Inflammatory macrophage treated with lipopolysaccharide for 4 hours (primary cell): Measurements from ENCODE around the gene TMEM185A.
"Not testable (repeated sequence)": the region's sequence is repeated elsewhere in the genome, so short reads cannot be mapped to it uniquely, and the experiment has no call there.

ENCODE experiments used
- DNase-seq: peaks from one replicate; pipeline ENCODE4 v3.0.0-alpha.2; 2020

TMEM185A gene

GRCh38 chrX:149631234-149632165 lies at the start of gene TMEM185A:
TMEM185A (minus strand) TSS chrX:149631792; CDS start chrX:149631580, 212 bp downstream.
- peak; percentile 55 for DNase-seq

- no peak for DNase-seq
These were observed 49.6 kb upstream of the TMEM185A start for GRCh38 chrX:149681182-149681581.

GRCh38 chrX:149679164-149679678 lies 47.6 kb upstream of the TMEM185A start:
- DNase-seq, result not testable (repeated sequence)

DNA sequence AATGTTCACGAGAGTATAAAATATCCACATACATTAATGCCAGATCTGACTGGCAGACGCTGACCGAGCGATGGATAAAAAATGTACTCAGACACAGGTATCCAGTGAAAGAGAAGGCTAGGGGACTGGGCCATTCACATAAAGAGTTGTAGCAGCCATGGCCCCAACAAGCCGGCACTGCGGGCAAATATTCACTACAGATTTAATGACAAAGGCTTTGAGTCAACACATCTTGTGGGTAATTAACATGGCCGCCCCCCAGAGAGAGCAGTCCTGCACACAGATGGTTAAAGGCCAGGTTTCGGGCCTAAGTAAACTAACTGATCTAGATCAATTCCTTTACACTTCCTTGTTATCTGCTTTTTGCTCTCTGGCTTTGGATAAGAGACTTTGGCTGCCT lies 44.0 kb upstream of the TMEM185A start:
- DNase-seq, result not testable (repeated sequence)

GRCh38 chrX:149675088-149675487 lies 43.5 kb upstream of the TMEM185A start:
- DNase-seq, result not testable (repeated sequence)

DNA sequence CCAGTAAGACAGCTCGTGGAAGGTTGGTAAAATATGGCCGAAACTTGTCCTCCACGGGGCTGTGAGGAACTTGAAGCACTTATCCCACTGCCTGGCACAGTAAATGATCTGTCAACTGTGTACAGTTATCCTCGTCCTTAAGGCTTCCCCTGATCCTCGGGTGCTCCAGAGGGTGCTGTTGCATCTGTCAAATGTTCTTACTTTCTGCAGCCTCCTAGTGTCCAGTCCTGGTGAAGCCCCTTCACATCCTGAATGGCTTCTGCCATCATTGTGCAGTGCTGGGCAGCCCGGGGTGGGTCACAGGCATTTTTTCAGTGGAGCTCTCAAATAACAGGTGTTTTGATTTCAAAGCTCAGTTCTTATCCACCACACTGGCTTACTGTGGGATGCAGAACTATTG lies 29.0 kb upstream of the TMEM185A start:
- DNase-seq, result not testable (repeated sequence)

DNA sequence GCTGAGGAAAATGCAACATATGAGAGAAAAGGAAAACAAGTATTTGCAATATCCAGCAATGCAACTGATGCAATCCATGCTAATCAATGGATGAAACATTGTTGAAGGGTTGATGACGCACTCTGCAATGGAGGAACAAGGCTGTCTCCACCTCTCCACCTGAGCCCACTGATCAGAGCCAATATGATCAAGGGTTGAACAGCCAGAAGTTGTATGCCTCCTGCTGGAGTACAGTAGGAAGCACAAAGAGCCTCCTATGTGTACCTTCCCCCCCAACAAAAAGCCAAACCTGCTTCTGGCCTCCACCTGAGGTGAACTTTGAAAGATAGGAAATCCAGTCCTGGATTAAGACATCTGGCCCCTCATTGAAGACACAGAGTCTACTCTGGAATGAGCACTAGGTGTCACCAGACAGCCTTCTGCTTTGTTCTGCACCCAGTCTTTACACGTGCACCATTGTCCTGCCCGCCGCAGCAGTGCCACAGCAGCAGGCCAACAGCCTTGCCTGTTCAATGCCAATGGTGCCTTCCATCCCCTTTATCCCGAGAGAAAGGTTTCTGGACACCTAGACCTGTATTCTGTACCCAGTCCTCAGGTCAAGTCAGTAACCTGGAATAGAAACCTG lies 24.8 kb upstream of the TMEM185A start:
- not testable (repeated sequence) for DNase-seq

- no peak for DNase-seq
These were observed 20.8 kb upstream of the TMEM185A start for GRCh38 chrX:149652232-149652981.

- DNase-seq, result no peak
These were observed 18.6 kb upstream of the TMEM185A start for GRCh38 chrX:149650162-149650561.

GRCh38 chrX:149648932-149649331 lies 17.3 kb upstream of the TMEM185A start:
- DNase-seq, result no peak

DNA sequence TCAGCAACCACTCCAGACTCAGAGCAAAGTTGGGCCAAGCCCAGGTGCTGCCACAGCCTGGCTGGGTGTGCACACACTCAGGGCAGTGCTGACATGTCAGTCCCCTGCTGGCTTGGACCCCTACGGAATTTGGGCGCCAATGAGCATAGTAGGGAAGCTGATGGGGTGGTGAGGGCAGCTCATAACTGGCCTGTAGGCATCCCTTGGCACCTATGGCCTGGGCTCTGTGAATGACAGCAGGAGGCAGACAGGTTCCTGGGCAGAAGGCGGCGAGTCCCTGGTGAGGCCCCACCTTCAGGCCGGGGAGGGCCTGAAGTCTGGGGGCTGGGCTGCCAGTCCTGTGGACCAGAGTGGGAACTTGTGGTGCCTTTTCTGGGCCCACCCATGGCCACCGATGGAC lies 15.9 kb upstream of the TMEM185A start:
- no peak for DNase-seq

DNA sequence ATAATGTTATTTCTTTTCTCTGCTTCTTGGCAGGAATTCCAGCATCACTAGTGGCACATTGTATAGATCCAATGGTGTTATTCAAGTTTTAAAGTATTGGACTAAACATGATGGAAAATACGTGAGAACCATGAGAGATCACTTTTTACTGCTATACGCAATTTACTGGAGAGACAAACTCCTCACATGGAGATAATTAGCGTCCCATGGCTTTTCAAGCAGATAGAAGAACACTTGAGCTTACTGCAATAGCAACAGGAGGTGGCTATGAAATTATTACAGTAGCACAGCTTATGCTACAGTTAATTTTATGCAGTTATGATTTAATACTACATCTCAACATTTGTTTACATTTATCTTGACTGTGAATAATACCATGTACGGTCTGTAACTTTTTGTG lies 11.9 kb upstream of the TMEM185A start:
- no peak for DNase-seq

DNA sequence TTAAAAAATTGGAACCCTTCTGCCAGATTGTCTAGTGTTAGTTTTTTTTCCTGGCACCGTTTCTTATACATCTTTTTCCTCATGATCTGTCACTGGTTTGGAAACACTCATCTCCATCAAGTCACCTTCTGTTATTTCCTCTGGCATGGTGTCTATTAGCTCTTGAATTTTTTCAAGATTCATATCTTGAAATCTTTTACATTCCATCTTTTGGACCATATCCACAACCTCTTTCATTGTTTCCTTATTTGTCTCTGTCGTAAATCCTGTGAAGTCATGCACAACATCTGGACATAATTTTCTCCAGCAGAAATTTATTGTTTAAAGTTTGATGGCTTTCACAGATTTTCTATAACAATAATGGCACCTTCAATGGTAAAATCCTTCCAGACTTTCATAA lies 10.2 kb upstream of the TMEM185A start:
- DNase-seq, result no peak

DNA sequence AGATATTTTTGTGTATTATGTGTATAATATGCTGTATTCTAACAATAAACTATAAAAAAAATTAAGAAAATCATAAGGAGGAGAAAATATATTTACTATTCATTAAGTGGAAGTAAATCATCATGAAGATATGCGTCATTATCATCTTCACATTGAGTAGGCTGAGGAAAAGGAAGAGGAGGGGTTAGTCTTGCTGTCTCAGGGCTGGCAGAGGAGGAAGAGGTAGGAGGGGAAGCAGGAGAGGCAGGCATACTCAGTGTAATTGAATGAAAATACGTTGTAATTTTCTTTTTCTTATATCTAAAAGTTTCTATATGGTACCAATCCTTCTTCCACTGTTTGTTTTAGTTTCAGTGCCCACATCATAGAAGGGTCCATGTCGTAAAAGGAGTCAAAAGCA lies 9.8 kb upstream of the TMEM185A start:
- DNase-seq, result peak; percentile 36

GRCh38 chrX:149639568-149639967 lies 8.0 kb upstream of the TMEM185A start:
- no peak for DNase-seq

DNA sequence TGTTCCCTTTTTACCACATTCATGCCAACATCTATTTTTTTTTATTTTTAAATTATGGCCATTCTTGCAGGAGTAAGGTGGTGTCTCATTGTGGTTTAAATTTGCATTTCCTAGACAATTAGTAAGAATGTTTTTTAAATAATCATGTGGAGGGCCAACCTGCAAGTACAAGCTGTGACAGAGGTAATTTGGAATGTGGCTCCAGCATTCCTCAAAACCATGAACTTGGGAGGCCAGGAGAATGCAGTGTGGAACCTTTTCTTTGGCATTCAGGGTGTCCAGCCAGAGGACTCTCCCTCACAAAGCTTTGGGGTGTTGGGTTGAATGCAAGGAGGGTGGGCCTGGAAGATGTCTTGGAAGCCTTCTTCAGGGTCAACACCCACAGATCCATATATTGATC lies 7.3 kb upstream of the TMEM185A start:
- no peak for DNase-seq

DNA sequence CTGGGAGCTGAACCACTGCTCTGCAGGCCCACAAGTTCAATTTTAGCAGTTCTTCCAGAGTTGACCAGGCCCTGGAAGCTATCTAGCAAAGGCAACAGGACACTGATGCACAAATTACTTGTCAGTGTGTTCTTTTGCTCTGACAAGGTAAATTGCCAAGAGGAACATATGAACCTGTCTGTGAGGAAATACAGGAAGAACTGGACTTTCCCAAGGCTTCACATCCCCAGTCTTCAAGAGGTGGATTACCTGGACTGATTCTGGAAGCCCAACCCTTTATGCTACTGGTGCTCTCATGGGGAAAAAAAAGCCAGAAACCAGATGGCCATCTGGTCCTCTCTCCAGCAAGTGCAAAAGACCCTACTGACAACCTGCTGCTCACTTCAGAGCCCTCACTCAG lies 1.9 kb upstream of the TMEM185A start:
- DNase-seq, result no peak

DNA sequence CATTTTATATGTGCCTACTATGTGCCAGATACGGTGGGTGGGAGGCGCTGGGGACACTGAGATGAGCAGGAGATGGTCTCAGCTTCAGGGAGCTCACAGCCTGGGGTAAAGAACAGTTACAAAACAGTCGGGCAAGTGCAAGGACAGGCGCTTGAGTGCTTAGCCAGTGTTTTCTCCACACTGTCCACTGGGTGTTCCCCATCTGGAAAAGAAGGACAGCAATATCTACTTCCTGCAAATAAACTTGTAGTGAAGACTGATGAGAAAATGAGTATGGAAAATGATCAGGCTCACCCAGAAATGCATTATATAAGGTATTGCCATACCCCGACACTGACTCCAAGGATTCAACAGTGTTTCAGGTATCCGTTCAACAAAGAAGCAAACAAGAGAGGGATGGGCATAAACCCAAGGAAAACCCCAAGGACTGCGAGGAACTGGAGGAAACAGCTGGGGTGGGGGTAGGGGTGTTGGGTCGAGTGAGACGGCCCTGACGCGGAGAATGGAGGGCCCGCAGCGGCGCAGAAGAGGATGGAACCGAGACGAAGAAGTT lies 835 bp downstream of the TMEM185A start:
- peak; percentile 29 for DNase-seq

DNA sequence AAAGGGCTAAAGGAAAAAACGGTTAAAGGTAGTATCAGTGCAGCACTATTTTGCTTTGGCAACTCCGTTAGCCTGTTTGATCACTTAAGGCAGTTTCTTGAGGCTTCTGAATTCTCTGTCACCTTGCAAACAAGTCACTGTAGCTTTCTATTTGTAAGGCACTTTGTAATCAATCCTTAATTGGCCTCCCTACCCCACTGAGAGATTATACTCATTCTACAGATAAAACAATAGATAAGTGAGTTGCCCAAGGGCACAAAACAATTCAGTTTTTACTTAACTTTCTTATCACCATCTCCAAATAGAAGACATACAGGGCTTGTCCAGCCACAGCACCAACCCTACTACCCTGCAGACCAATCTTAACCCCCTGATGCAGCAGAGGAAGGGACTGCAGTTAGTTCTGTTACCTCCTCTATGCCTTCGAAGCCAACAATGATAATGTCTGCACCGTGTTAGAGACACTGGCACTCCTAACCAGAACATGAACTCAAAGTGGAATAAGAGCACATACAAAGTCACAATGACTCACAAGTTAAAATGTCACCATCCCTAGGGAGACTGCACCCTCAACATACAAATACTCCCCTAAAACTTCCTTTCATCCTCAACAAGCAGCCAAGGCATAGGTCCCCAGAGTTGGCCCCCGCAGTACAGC lies 1.7 kb downstream of the TMEM185A start:
- no peak for DNase-seq

DNA sequence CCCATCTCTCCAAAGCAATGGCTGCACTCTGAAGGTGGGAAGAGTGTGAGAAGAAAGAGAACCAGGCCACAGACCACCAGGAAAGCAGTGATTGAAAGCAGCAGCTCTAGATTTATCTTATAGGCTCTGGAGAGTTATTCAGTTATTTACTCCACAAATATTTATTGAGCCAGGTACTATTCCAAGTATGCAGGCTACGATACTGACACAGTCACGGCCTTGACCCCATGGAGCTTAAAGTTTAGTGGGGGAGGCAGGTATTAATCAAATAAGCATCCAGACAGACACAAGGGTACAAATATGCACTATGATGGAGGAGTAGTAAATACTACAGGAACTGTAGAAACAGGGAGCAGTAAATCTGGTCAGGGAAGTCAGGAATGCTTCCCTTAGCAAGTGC lies 2.8 kb downstream of the TMEM185A start:
- DNase-seq, result no peak

DNA sequence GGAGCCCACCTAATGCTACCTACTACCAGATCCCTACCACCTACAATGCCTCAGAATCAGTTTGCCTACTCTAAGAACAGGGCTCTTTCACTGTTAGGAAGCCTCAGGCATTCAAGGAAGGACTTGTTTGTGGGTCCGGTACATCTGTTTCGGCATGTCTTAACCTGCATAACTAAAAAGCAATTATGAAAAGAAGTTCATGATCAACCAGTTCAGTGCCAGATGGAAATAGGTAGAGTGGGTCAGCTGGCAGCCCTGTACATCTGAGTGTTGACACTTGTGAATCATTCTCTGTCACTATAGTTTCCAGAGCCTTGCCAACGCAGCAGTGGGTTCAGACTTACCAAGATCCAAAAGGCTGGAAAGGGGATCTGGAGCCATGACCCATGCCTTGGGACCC lies 3.3 kb downstream of the TMEM185A start:
- no peak for DNase-seq

DNA sequence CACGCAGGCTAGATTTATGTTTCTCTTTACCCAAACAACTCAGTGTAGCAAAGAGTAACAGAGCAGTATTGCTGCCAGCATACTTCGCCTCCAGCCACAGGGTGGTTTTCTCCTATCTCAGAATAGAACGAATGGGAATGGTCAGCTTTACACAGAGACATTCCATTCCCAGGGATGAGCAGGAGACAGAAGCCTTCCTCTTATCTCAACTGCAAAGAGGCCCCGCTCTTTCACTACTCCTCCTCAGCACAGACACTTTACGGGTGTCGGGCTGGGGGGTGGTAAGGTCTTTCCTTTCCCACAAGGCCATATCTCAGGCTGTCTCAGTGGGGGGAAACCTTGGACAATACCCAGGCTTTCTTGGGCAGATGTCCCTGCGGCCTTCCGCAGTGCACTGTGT lies 4.8 kb downstream of the TMEM185A start:
- DNase-seq, result not testable (repeated sequence)
